Measurements from ENCODE around the gene LLGL1. TPM values are rescaled to one million over a fixed set of nuclear protein-coding genes. Genes with fewer than 3 reads are reported as not detected.

The LLGL1 gene
- total and polyA plus RNA-seq, 2 donors (not counting 1 experiment from before 2014, with no cell fraction given), result 14.9 to 15.2 TPM

DNA sequence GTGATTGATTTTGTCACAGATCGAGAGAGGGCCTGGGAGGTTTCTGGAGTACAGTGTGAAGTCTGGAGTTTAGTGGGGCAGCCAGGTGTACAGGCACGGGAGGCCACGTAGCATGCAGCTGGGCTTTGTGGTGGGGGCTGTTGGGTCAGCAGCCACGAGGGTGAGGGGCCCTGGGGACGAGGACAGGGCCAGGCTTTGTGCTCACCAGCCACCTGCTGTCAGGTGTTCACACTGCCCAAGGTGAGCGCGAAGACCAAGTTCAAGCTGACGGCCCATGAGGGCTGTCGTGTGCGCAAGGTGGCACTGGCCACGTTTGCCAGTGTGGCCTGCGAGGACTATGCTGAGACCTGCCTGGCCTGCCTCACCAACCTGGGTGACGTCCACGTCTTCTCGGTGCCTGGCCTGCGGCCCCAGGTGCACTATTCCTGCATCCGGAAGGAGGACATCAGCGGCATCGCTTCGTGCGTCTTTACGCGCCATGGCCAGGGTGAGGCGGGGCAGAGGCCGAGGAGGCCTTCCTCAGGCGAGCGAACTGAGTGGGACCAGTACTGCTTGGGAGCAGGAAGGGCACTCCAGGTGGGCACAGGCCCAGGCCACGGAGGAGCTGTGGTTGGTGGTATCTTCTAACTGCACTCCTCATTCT is 15.9 kb downstream of the LLGL1 start:
- POLR2A ChIA-PET, result no interaction called here

More for the DNA sequence above, 15.9 kb downstream of the LLGL1 start:
- no peak overlapping the region for H3K27ac ChIP-seq (ENCODE audit: low read length in 2 of 2)
- no peak overlapping the region for H3K9ac ChIP-seq (ENCODE audit: low read length)
- H3K27me3 ChIP-seq (replicated peaks in 1 of 4; ENCODE audit: control extremely low read depth in 1 of 4, control insufficient read depth in 3 of 4, insufficient read depth in 4 of 4, low read length in 3 of 4), result no peaks in the 10 kb centered on the region
- no peaks in the 10 kb centered on the region for H3K79me2 ChIP-seq (ENCODE audit: control insufficient read depth, insufficient read depth, low read length)
- peaks cover 5 to 24% of the 10 kb centered on the region in 2 experiments for H3K36me3 ChIP-seq (replicated peaks in 1 of 2; ENCODE audit: control extremely low read depth in 1 of 2, control insufficient read depth in 1 of 2, extremely low read depth in 1 of 2, insufficient read depth in 2 of 2, low read length in 1 of 2)
- no peak overlapping the region for H2AFZ ChIP-seq (ENCODE audit: insufficient read depth, low read depth, low read length, poor library complexity, severe bottlenecking)
- Mint-ChIP-seq H3K4me3 (no peak overlapping the region), H3K4me1 (no peaks in the 10 kb centered on the region), H3K27me3 (no peaks in the 10 kb centered on the region), H3K9me3 (ENCODE audit: insufficient read depth) (no peaks in the 10 kb centered on the region), H3K27ac (no peak overlapping the region)
- WGBS (ENCODE audit: insufficient coverage), result 95% methylated on average over 27 of the region's 28 CpGs
- intact Hi-C loops (cut with micrococcal nuclease), result no loop called here
- ATAC-seq (ENCODE audit: low read depth) (no peak), DNase-seq (no peak)
- CTCF ChIA-PET, result no interaction called here
- H3K4me1 ChIP-seq (ENCODE audit: control insufficient read depth in 2 of 2, insufficient read depth in 2 of 2, low read length in 2 of 2), result no peaks in the 10 kb centered on the region
- no peak overlapping the region for H3K4me3 ChIP-seq (ENCODE audit: control extremely low read depth in 1 of 5, extremely low read depth in 1 of 5, insufficient read depth in 1 of 5, low read depth in 2 of 5, low read length in 4 of 5)
- TF ChIP-seq, protein P1, sequence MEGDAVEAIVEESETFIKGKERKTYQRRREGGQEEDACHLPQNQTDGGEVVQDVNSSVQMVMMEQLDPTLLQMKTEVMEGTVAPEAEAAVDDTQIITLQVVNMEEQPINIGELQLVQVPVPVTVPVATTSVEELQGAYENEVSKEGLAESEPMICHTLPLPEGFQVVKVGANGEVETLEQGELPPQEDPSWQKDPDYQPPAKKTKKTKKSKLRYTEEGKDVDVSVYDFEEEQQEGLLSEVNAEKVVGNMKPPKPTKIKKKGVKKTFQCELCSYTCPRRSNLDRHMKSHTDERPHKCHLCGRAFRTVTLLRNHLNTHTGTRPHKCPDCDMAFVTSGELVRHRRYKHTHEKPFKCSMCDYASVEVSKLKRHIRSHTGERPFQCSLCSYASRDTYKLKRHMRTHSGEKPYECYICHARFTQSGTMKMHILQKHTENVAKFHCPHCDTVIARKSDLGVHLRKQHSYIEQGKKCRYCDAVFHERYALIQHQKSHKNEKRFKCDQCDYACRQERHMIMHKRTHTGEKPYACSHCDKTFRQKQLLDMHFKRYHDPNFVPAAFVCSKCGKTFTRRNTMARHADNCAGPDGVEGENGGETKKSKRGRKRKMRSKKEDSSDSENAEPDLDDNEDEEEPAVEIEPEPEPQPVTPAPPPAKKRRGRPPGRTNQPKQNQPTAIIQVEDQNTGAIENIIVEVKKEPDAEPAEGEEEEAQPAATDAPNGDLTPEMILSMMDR (IDR thresholded peaks at IDR 0.05), result no peak
- no peak for TF ChIP-seq EZH2 (IDR thresholded peaks at IDR 0.05; ENCODE audit: borderline replicate concordance, insufficient read depth, low read depth, low read length, poor library complexity, severe bottlenecking)
- H3K9me3 ChIP-seq (ENCODE audit: control extremely low read depth in 1 of 3, control insufficient read depth in 2 of 3, insufficient read depth in 1 of 3, low read length in 2 of 3), result no peaks in the 10 kb centered on the region
- H3K4me2 ChIP-seq (replicated peaks; ENCODE audit: low read depth, low read length, poor library complexity, severe bottlenecking), result no peak overlapping the region
- H4K20me1 ChIP-seq (ENCODE audit: control insufficient read depth, insufficient read depth, low read length, poor library complexity, severe bottlenecking), result no peaks in the 10 kb centered on the region

Measured in B cell (primary cell).